ENCODE results near the gene LLGL1.

The LLGL1 gene

GRCh38 chr17:18262111-18262510, 36.7 kb downstream of the LLGL1 start:
- DNase-seq (ENCODE audit: low spot score) = no peak
- TF ChIP-seq, protein P1, sequence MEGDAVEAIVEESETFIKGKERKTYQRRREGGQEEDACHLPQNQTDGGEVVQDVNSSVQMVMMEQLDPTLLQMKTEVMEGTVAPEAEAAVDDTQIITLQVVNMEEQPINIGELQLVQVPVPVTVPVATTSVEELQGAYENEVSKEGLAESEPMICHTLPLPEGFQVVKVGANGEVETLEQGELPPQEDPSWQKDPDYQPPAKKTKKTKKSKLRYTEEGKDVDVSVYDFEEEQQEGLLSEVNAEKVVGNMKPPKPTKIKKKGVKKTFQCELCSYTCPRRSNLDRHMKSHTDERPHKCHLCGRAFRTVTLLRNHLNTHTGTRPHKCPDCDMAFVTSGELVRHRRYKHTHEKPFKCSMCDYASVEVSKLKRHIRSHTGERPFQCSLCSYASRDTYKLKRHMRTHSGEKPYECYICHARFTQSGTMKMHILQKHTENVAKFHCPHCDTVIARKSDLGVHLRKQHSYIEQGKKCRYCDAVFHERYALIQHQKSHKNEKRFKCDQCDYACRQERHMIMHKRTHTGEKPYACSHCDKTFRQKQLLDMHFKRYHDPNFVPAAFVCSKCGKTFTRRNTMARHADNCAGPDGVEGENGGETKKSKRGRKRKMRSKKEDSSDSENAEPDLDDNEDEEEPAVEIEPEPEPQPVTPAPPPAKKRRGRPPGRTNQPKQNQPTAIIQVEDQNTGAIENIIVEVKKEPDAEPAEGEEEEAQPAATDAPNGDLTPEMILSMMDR (IDR thresholded peaks at IDR 0.05; ENCODE audit: borderline replicate concordance, control extremely low read depth, extremely low read depth, insufficient read depth, missing control alignments) = no peak
- in situ Hi-C loops (cut with MboI; ENCODE audit: low sequenced_read_pairs, unreplicated experiment) = no loop called here

DNA sequence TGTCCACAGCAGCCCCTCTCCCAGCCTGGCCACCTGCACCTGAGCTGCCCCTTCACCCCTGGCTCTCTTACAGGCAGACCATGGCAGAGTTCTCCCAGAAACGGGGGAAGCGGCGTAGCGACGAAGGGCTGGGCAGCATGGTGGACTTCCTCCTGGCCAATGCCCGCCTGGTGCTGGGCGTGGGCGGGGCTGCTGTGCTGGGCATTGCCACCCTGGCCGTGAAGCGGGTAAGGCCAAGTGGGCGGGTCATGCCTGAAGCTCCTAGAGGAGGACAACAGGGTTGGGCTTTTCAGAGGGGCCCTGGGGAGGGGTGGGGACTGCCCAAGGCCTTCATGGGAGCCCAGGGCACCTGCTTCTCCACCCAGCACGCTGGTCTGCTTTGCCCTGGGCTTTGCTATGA, 37.2 kb downstream of the LLGL1 start:
- DNase-seq (ENCODE audit: low spot score) = no peak
- TF ChIP-seq, protein P1 (IDR thresholded peaks at IDR 0.05; ENCODE audit: borderline replicate concordance, control extremely low read depth, extremely low read depth, insufficient read depth, missing control alignments) = no peak
- in situ Hi-C loops (cut with MboI; ENCODE audit: low sequenced_read_pairs, unreplicated experiment) = no loop called here

- TF ChIP-seq, protein P1 (IDR thresholded peaks at IDR 0.05; ENCODE audit: borderline replicate concordance, control extremely low read depth, extremely low read depth, insufficient read depth, missing control alignments) = no peak
- no peak for DNase-seq (ENCODE audit: low spot score)
- in situ Hi-C loops (cut with MboI; ENCODE audit: low sequenced_read_pairs, unreplicated experiment) = no loop called here
These were observed 38.6 kb downstream of the LLGL1 start for GRCh38 chr17:18263885-18264682.

GRCh38 chr17:18267366-18267765, 41.9 kb downstream of the LLGL1 start:
- DNase-seq (ENCODE audit: low spot score) = no peak
- in situ Hi-C loops (cut with MboI; ENCODE audit: low sequenced_read_pairs, unreplicated experiment) = no loop called here
- TF ChIP-seq, protein P1 (IDR thresholded peaks at IDR 0.05; ENCODE audit: borderline replicate concordance, control extremely low read depth, extremely low read depth, insufficient read depth, missing control alignments) = no peak

- in situ Hi-C loops (cut with MboI; ENCODE audit: low sequenced_read_pairs, unreplicated experiment) = no loop called here
- TF ChIP-seq, protein P1 (IDR thresholded peaks at IDR 0.05; ENCODE audit: borderline replicate concordance, control extremely low read depth, extremely low read depth, insufficient read depth, missing control alignments) = no peak
- DNase-seq (ENCODE audit: low spot score) = no peak
These were observed 42.7 kb downstream of the LLGL1 start for GRCh38 chr17:18267927-18268711.

DNA sequence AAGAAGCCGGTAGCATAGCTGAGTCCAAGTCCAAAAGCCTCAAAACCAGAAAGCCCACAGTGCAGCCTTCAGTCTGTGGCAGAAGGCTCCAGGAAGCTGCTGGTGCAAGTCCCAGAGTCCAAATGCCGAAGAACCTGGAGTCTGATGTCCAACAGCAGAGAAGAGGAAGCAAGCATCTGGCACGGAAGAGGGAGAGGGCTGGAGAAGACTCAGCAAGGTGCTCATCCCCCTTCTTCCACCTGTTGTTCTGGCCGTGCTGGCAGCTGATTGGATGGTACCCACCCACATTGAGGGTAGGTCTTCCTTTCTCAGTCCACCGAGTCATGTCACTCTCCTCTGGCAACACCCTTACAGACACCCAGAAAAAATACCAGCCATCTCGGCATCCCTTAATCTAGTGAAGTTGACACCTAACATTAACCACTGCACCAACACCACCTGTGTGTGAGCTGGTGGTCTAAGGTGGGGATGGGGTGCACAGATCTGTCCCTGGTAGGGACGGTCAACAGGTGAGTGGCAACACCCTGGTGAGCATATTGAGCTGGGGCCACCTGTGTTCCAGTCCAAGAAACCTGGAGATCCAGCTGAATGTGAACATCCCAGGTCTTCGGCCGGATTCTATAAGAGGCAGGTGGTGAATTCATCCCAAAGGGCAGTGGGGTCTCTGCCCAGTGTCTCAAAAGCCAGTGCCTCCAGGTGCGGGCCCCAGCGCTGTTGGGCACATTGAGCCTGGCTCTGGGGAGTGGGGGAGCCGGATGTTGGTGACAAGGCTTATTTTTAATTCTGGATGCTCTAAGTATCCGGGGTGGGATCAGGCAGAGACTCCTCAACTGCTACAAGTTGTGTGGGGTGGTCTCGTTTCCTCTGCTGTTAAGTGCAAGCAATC, 44.9 kb downstream of the LLGL1 start:
- no peak for DNase-seq (ENCODE audit: low spot score)
- TF ChIP-seq, protein P1 (IDR thresholded peaks at IDR 0.05; ENCODE audit: borderline replicate concordance, control extremely low read depth, extremely low read depth, insufficient read depth, missing control alignments) = no peak
- in situ Hi-C loops (cut with MboI; ENCODE audit: low sequenced_read_pairs, unreplicated experiment) = no loop called here

Data from GM13976 (cell line).